HL-60 (cell line): ENCODE data around the gene TREH.

ENCODE experiments used
- DNase-seq, 2 experiments: peaks; one replicate each; pipeline ENCODE4 v3.0.0-alpha.2; 2010 to 2020; ENCODE audit warnings: low read depth in 1 of 2, low spot score in 1 of 2
- H3K27ac ChIP-seq: fragments of 250-450 bp; sonication (Bioruptor Pico); replicated peaks from 2 replicates; pipeline ENCODE4 v1.5.1; 2020; ENCODE audit warnings: mild to moderate bottlenecking, moderate library complexity
- H3K27me3 ChIP-seq: fragments of 250-450 bp; sonication (Bioruptor Pico); 2 replicates; pipeline ENCODE4 v1.5.1; 2021; ENCODE audit warnings: mild to moderate bottlenecking, moderate library complexity; ENCODE audit not compliant: insufficient read depth, poor library complexity, severe bottlenecking
- H3K4me3 ChIP-seq: replicated peaks from 2 replicates; pipeline ENCODE4 v1.5.1; 2011; ENCODE audit warnings: mild to moderate bottlenecking, control low read depth, low read length; ENCODE audit not compliant: insufficient read depth
- CTCF ChIP-seq: IDR thresholded peaks from one replicate; pipeline ENCODE4 v1.5.1; 2011; ENCODE audit warnings: low read length, control low read depth, inconsistent platforms; ENCODE audit not compliant: insufficient read depth
- GABPA ChIP-seq: IDR thresholded peaks from 2 replicates; pipeline ENCODE4 v1.6.1; 2012; ENCODE audit warnings: low read depth
- POLR2AphosphoS5 ChIP-seq: IDR thresholded peaks from 2 replicates; pipeline ENCODE4 v1.6.1; 2012; ENCODE audit warnings: low read depth
- REST ChIP-seq: IDR thresholded peaks from 2 replicates; pipeline ENCODE4 v1.6.1; 2012; ENCODE audit warnings: low read depth; ENCODE audit not compliant: insufficient replicate concordance
- SPI1 ChIP-seq: IDR thresholded peaks from 2 replicates; pipeline ENCODE4 v1.6.1; 2012; ENCODE audit warnings: low read depth, mild to moderate bottlenecking, borderline replicate concordance

The TREH gene

DNA sequence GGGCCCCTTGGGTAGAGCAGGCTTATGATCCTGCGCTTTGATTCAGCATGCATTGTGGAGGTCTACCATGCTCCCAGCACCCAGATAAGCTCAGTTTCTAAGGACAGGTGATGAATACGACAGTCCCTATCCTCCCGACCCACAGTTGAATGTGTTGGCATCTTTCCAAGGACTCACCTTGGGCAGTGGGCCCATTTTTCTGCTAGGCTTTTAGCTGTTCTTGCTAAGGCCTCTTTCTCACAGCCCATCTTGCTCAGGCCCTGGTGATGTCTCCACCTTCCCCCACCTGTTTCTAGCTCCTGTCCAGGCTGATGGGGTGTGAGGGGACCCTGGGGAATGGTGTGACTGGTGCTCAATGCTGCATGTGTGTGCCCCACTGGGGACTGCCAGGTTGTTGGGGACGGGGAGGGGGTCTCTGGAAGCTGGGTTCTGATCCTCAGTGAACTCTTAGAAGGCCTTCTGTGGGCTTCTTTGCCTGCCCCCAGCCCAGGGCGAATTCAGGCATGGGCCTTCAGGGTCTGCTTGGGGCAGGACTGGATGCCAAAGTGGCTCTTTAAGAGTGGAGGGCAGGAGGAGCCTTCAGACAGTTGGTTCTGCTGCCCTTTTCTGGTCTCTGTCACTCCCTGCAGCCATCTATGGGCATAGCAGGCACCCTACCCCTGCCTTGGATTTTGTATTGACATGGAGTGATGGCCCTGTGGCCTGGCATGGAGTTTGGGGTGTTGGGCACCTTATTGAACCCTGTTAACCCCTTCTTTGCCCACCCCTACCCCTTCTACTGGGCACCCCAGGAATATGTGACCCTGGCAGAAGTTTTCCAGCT, 38.9 kb downstream of the TREH start:
- no peak for TF ChIP-seq CTCF
- no peak for TF ChIP-seq SPI1
- no peak for TF ChIP-seq REST
- no peak for TF ChIP-seq GABPA
- TF ChIP-seq POLR2AphosphoS5 = no peak
- no peak overlapping the region for H3K27ac ChIP-seq
- peaks cover 6% of the 10 kb centered on the region for H3K27me3 ChIP-seq
- no peak overlapping the region for H3K4me3 ChIP-seq
- no peak for DNase-seq

- Histone ChIP-seq H3K4me3 (no peak overlapping the region), H3K27ac (no peak overlapping the region), H3K27me3 (peaks cover 12% of the 10 kb centered on the region)
- no peak for TF ChIP-seq REST
- TF ChIP-seq GABPA = no peak
- no peak for TF ChIP-seq POLR2AphosphoS5
- TF ChIP-seq CTCF = no peak
- no peak for TF ChIP-seq SPI1
- DNase-seq = no peak
These were observed 39.6 kb downstream of the TREH start for GRCh38 chr11:118639899-118640298.

GRCh38 chr11:118638726-118639125, 40.7 kb downstream of the TREH start:
- Histone ChIP-seq H3K4me3 (no peak overlapping the region), H3K27me3 (peaks cover 22% of the 10 kb centered on the region), H3K27ac (no peak overlapping the region)
- DNase-seq = no peak
- TF ChIP-seq CTCF = no peak
- no peak for TF ChIP-seq POLR2AphosphoS5
- TF ChIP-seq GABPA = no peak
- no peak for TF ChIP-seq SPI1
- no peak for TF ChIP-seq REST
